WTC11 (cell line): ENCODE data around the gene FAT2.

ENCODE experiments used
- CTCF ChIP-seq: fragments of 200-600 bp; IDR thresholded peaks from 2 replicates; pipeline ENCODE4 v1.8.0; 2022; ENCODE audit warnings: antibody characterized with exemption
- ERG ChIP-seq: fragments of 250-450 bp; sonication (Bioruptor Pico); IDR thresholded peaks from 2 replicates; pipeline ENCODE4 v1.8.0; 2021; ENCODE audit warnings: mild to moderate bottlenecking
- GTF2I ChIP-seq: fragments of 250-450 bp; sonication (Bioruptor Pico); conservative IDR thresholded peaks from 2 replicates; pipeline ENCODE4 v1.4.0; 2021; ENCODE audit warnings: mild to moderate bottlenecking
- IRF1 ChIP-seq: sonication (generic); formaldehyde crosslinking; IDR thresholded peaks from 2 replicates; pipeline ENCODE4 v1.8.0; 2023; ENCODE audit warnings: missing genetic modification reagents
- NFYB ChIP-seq: sonication (generic); formaldehyde crosslinking; conservative IDR thresholded peaks from 2 replicates; pipeline ENCODE4 v1.8.0; 2022; ENCODE audit warnings: low read depth, missing genetic modification reagents
- NR3C1 ChIP-seq: sonication (generic); formaldehyde crosslinking; conservative IDR thresholded peaks from 2 replicates; pipeline ENCODE4 v1.8.1; 2023; ENCODE audit warnings: low read depth, mild to moderate bottlenecking, missing genetic modification reagents
- PRDM15 ChIP-seq: sonication (generic); formaldehyde crosslinking; IDR thresholded peaks from 2 replicates; pipeline ENCODE4 v1.8.0; 2022; ENCODE audit warnings: missing genetic modification reagents
- RELA ChIP-seq: sonication (generic); formaldehyde crosslinking; IDR thresholded peaks from 2 replicates; pipeline ENCODE4 v1.8.1; 2022; ENCODE audit warnings: missing genetic modification reagents, mild to moderate bottlenecking, borderline replicate concordance
- TCF7 ChIP-seq: sonication (generic); formaldehyde crosslinking; IDR thresholded peaks from 2 replicates; pipeline ENCODE4 v1.8.0; 2022; ENCODE audit warnings: mild to moderate bottlenecking, low read depth, missing genetic modification reagents, moderate library complexity

- no peak for TF ChIP-seq ERG (CRISPR knock-in tag)
- TF ChIP-seq CTCF, result no peak
- TF ChIP-seq TCF7, result no peak
- TF ChIP-seq NFYB (CRISPR knock-in tag), result no peak
- TF ChIP-seq IRF1 (CRISPR knock-in tag), result no peak
- no peak for TF ChIP-seq RELA
- no peak for TF ChIP-seq GTF2I (CRISPR knock-in tag)
- no peak for TF ChIP-seq NR3C1 (CRISPR knock-in tag)
- no peak for TF ChIP-seq PRDM15
These were observed 36.5 kb upstream of the FAT2 start for GRCh38 chr5:151627650-151628049.
